Kidney (tissue), 22 donors: Measurements from ENCODE around the gene COMMD10. TPM values are rescaled to one million over a fixed set of nuclear protein-coding genes. Genes with fewer than 3 reads are reported as not detected.

Experiments
- DNase-seq, 5 donors: peaks; one replicate each; pipeline ENCODE4 v3.0.0-alpha.2; 2013 to 2020
- FAIRE-seq: peaks from 2 replicates; lab custom pipeline; 2012; peaks lifted over from hg19 to GRCh38; lab: Jason Lieb, UNC
- H3K27ac ChIP-seq, 2 donors: one replicate each; pipeline ENCODE4 v1.7.0; 2013; ENCODE audit warnings: low read depth in 2 of 2, low read length in 2 of 2, inconsistent platforms in 1 of 2
- H3K27me3 ChIP-seq: one replicate; pipeline ENCODE4 v1.7.1; 2013; ENCODE audit warnings: low read length, inconsistent platforms; ENCODE audit not compliant: control insufficient read depth, insufficient read depth
- H3K36me3 ChIP-seq, 3 donors: one replicate each; pipeline versions ENCODE4 v1.7.0 to v1.7.1; 2013; ENCODE audit warnings: low read length in 3 of 3, control low read depth in 1 of 3, inconsistent platforms in 1 of 3; ENCODE audit not compliant: insufficient read depth in 3 of 3, control insufficient read depth in 2 of 3
- H3K4me1 ChIP-seq, 3 donors: one replicate each; pipeline versions ENCODE4 v1.7.0 to v1.7.1; 2013; ENCODE audit warnings: low read length in 3 of 3, inconsistent platforms in 1 of 3, low read depth in 1 of 3; ENCODE audit not compliant: control insufficient read depth in 2 of 3, insufficient read depth in 2 of 3
- H3K4me3 ChIP-seq, 3 donors: one replicate each; pipeline versions ENCODE4 v1.7.0 to v1.8.1; 2013; ENCODE audit warnings: low read length in 3 of 3, control low read depth in 1 of 3, inconsistent platforms in 1 of 3
- H3K9ac ChIP-seq, 3 donors: one replicate each; pipeline versions ENCODE4 v1.7.0 to v1.7.1; 2013; ENCODE audit warnings: low read length in 3 of 3, control low read depth in 1 of 3, inconsistent platforms in 1 of 3
- H3K9me3 ChIP-seq, 3 donors: one replicate each; pipeline versions ENCODE4 v1.7.0 to v1.7.1; 2013; ENCODE audit warnings: low read length in 3 of 3, control low read depth in 1 of 3, inconsistent platforms in 1 of 3; ENCODE audit not compliant: control insufficient read depth in 2 of 3, insufficient read depth in 1 of 3
- intact Hi-C: fragments of 100-400 bp; cut with DNase I; formaldehyde crosslinking; loops from one replicate; pipeline ENCODE4 v1.11.1; 2022
- long read RNA-seq, 10 donors: library from polyadenylated mRNA in 1 of 10; unstranded in 1 of 10; transcript quantifications; one replicate each; pipeline ENCODE4 v2.0.0 and lab custom pipeline, GENCODE V29; 2021 to 2026
- polyA plus RNA-seq: library from polyadenylated mRNA; stranded (reverse); fragments of 350-450 nt; fragmentation: Illumina TruSeq; extraction: RNeasy Lipid Tissue Mini Kit (QIAGEN cat#74804); gene quantifications from one replicate; pipeline ENCODE4 v1.2.3, GENCODE V29; 2014; ENCODE audit warnings: low read depth, low replicate concordance; ENCODE audit not compliant: insufficient read depth
- total RNA-seq: library from RNA; stranded (reverse); fragmentation: NEBNext Ultra II Directional; extraction: Animal tissue kit (Norgen Biotek cat#: 25700); gene quantifications from one replicate; pipeline ENCODE4 v1.2.1, GENCODE V29; 2021
- TF ChIP-seq, protein P1 (sequence below): IDR thresholded peaks from 3 replicates; pipeline ENCODE4 v1.5.1; 2012; ENCODE audit warnings: mild to moderate bottlenecking, moderate library complexity, borderline replicate concordance; ENCODE audit not compliant: insufficient read depth; ENCODE audit errors: extremely low read depth
- donor health status: control.
- donor health status: control.
- donor health status: control.
- donor health status: control.
- donor health status: control.
- donor health status: DM: yes; HTN: yes; CAD: no.
- donor health status: Normal renal cell carcinoma (clear cell type).

COMMD10 gene
- total RNA-seq (41.1 TPM), polyA plus RNA-seq (37.6 TPM)
- long read RNA-seq, donor 1, transcript COMMD10-201 (7 exons, 1,469 nt), result major isoform, 9 of 17 reads
- long read RNA-seq, donor 1, partial matches to known transcripts, result 6 of 17 reads
- long read RNA-seq, donor 1, other reads (novel, unspliced or antisense), result 0 of 17 reads
- long read RNA-seq, donor 2, transcript COMMD10-201 (7 exons, 1,469 nt), result major isoform, 17 of 17 reads
- long read RNA-seq, donor 2, partial matches to known transcripts, result 0 of 17 reads
- long read RNA-seq, donor 2, other reads (novel, unspliced or antisense), result 0 of 17 reads
- long read RNA-seq, donor 3, transcript COMMD10-201 (7 exons, 1,469 nt), result major isoform, 19 of 20 reads
- long read RNA-seq, donor 3, partial matches to known transcripts, result 0 of 20 reads
- long read RNA-seq, donor 3, other reads (novel, unspliced or antisense), result 0 of 20 reads
- long read RNA-seq, donor 4, transcript COMMD10-201 (7 exons, 1,469 nt), result major isoform, 15 of 15 reads
- long read RNA-seq, donor 4, partial matches to known transcripts, result 0 of 15 reads
- long read RNA-seq, donor 4, other reads (novel, unspliced or antisense), result 0 of 15 reads
- long read RNA-seq, donor 5, partial matches to known transcripts, result 0 of 1 reads
- long read RNA-seq, donor 5, other reads (novel, unspliced or antisense), result 0 of 1 reads
- long read RNA-seq, donor 6, transcript COMMD10-201 (7 exons, 1,469 nt), result major isoform, 39 of 49 reads
- long read RNA-seq, donor 6, partial matches to known transcripts, result 9 of 49 reads
- long read RNA-seq, donor 6, other reads (novel, unspliced or antisense), result 0 of 49 reads
- long read RNA-seq, donor 7, transcript COMMD10-201 (7 exons, 1,469 nt), result major isoform, 24 of 31 reads
- long read RNA-seq, donor 7, partial matches to known transcripts, result 0 of 31 reads
- long read RNA-seq, donor 7, other reads (novel, unspliced or antisense), result 7 of 31 reads
- long read RNA-seq, donor 8, transcript COMMD10-201 (7 exons, 1,469 nt), result major isoform, 14 of 14 reads
- long read RNA-seq, donor 8, partial matches to known transcripts, result 0 of 14 reads
- long read RNA-seq, donor 8, other reads (novel, unspliced or antisense), result 0 of 14 reads
- long read RNA-seq, donor 9, transcript COMMD10-201 (7 exons, 1,469 nt), result major isoform, 7 of 7 reads
- long read RNA-seq, donor 9, partial matches to known transcripts, result 0 of 7 reads
- long read RNA-seq, donor 9, other reads (novel, unspliced or antisense), result 0 of 7 reads
- long read RNA-seq, donor 10, transcript COMMD10-201 (7 exons, 1,469 nt), result major isoform, 17 of 33 reads
- long read RNA-seq, donor 10, partial matches to known transcripts, result 16 of 33 reads
- long read RNA-seq, donor 10, other reads (novel, unspliced or antisense), result 0 of 33 reads

- peak within 1 kb of the TSS; percentile 59 to 79 for H3K27ac ChIP-seq
- peak within 1 kb of the TSS; percentile 80 to 95 (median 92) for H3K4me3 ChIP-seq
- no peaks in the 10 kb centered on the region for H3K27me3 ChIP-seq
- H3K36me3 ChIP-seq, result no peaks in the 10 kb centered on the region
- H3K9me3 ChIP-seq, result no peaks in the 10 kb centered on the region
- peak; percentile 88 to 94 (median 91) for DNase-seq
- no peak for FAIRE-seq
- H3K4me1 ChIP-seq, result peaks cover 0 to 10% (median 0%) of the 10 kb centered on the region in 3 donors
- intact Hi-C loops, result no loop called here
- H3K9ac ChIP-seq, result peak within 1 kb of the TSS; percentile 36 to 95 (median 91)
- TF ChIP-seq, protein P1, sequence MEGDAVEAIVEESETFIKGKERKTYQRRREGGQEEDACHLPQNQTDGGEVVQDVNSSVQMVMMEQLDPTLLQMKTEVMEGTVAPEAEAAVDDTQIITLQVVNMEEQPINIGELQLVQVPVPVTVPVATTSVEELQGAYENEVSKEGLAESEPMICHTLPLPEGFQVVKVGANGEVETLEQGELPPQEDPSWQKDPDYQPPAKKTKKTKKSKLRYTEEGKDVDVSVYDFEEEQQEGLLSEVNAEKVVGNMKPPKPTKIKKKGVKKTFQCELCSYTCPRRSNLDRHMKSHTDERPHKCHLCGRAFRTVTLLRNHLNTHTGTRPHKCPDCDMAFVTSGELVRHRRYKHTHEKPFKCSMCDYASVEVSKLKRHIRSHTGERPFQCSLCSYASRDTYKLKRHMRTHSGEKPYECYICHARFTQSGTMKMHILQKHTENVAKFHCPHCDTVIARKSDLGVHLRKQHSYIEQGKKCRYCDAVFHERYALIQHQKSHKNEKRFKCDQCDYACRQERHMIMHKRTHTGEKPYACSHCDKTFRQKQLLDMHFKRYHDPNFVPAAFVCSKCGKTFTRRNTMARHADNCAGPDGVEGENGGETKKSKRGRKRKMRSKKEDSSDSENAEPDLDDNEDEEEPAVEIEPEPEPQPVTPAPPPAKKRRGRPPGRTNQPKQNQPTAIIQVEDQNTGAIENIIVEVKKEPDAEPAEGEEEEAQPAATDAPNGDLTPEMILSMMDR, result no peak
Observed at GRCh38 chr5:116084871-116085715, at the start of gene COMMD10. Gene COMMD10, plus strand, starts transcription at chr5:116085025.

DNA sequence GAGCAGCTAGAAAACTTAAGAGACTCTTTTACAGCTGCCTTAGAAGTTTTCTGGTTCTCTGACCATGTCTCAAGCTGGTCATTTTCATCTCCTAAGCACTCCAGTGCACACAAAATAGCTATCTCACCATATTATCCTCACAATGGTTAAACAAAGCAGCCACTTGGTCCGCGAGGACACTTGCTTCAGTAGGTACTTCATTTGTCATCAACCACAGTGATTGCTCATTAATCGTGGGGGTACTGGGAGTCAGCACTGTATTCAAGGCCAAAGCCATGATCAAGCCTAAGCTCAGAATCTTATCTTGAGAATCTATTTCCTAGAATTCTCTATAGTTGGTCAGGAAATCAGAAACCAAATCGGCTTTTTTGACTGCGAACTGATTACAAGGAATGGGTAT, 49.7 kb upstream of the COMMD10 start:
- intact Hi-C loops, result no loop called here
- H3K4me3 ChIP-seq, result no peak overlapping the region
- H3K4me1 ChIP-seq, result no peaks in the 10 kb centered on the region
- TF ChIP-seq, protein P1, result no peak
- no peak overlapping the region for H3K27ac ChIP-seq
- no peak overlapping the region for H3K9ac ChIP-seq
- H3K9me3 ChIP-seq, result no peaks in the 10 kb centered on the region
- FAIRE-seq, result no peak
- no peaks in the 10 kb centered on the region for H3K36me3 ChIP-seq
- no peaks in the 10 kb centered on the region for H3K27me3 ChIP-seq
- DNase-seq, result no peak

- no peak for DNase-seq
- intact Hi-C loops, result no loop called here
- no peaks in the 10 kb centered on the region for H3K9me3 ChIP-seq
- FAIRE-seq, result no peak
- H3K27ac ChIP-seq, result no peak overlapping the region
- no peaks in the 10 kb centered on the region for H3K27me3 ChIP-seq
- TF ChIP-seq, protein P1, result no peak
- H3K4me1 ChIP-seq, result no peaks in the 10 kb centered on the region
- H3K36me3 ChIP-seq, result no peaks in the 10 kb centered on the region
- no peak overlapping the region for H3K9ac ChIP-seq
- no peak overlapping the region for H3K4me3 ChIP-seq
Observed at GRCh38 chr5:116037236-116037822, 47.5 kb upstream of the COMMD10 start.
